ENCODE measurements around the gene PAX8.

- TF ChIP-seq CTCF (IDR thresholded peaks at IDR 0.05) (no peak), POLR2A (IDR thresholded peaks at IDR 0.05) (no peak)
These were observed 48.9 kb downstream of the PAX8 start for GRCh38 chr2:113229795-113230194.

Data from lower leg skin (tissue), 3 donors.